ENCODE measurements around the gene PARVA. TPM values are rescaled to one million over a fixed set of nuclear protein-coding genes. Genes with fewer than 3 reads are reported as not detected.

PARVA gene
- total RNA-seq, 3 donors from 2014 or later: 55.7 to 191 (median 57.1) TPM

DNA sequence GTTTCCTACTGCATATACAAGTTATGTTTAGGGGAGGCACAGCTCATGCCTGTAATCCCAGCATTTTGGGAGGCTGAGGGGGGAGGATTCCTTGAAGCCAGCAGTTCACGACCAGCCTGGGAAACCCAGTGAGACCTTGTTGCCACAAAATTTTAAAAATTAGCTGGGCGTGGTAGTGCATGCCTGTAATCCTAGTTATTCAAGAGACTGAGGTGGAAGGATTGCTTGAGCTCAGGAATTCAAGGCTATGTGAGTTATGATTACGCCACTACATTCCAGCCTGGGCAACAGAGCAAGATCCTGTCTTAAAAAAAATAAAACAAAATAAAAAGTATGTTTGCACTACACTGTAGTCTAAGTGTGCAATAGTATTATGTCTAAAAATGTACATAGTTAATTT is 188.0 kb downstream of the PARVA start:
- DNase-seq (no peak), ATAC-seq (no peak)
- H3K4me1 ChIP-seq (ENCODE audit: low read depth): no peaks in the 10 kb centered on the region
- TF ChIP-seq, protein P1, sequence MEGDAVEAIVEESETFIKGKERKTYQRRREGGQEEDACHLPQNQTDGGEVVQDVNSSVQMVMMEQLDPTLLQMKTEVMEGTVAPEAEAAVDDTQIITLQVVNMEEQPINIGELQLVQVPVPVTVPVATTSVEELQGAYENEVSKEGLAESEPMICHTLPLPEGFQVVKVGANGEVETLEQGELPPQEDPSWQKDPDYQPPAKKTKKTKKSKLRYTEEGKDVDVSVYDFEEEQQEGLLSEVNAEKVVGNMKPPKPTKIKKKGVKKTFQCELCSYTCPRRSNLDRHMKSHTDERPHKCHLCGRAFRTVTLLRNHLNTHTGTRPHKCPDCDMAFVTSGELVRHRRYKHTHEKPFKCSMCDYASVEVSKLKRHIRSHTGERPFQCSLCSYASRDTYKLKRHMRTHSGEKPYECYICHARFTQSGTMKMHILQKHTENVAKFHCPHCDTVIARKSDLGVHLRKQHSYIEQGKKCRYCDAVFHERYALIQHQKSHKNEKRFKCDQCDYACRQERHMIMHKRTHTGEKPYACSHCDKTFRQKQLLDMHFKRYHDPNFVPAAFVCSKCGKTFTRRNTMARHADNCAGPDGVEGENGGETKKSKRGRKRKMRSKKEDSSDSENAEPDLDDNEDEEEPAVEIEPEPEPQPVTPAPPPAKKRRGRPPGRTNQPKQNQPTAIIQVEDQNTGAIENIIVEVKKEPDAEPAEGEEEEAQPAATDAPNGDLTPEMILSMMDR (IDR thresholded peaks at IDR 0.05): no peak
- no peak overlapping the region for H3K4me3 ChIP-seq
- intact Hi-C loops (cut with DNase I, micrococcal nuclease): no loop called here
- H3K36me3 ChIP-seq (ENCODE audit: low read depth): no peaks in the 10 kb centered on the region
- H3K9me3 ChIP-seq: no peaks in the 10 kb centered on the region

GRCh38 chr11:12567746-12568460 is 190.5 kb downstream of the PARVA start:
- ATAC-seq (no peak), DNase-seq (no peak)
- no peaks in the 10 kb centered on the region for H3K9me3 ChIP-seq
- TF ChIP-seq, protein P1 (IDR thresholded peaks at IDR 0.05): no peak
- H3K4me1 ChIP-seq (ENCODE audit: low read depth): no peaks in the 10 kb centered on the region
- H3K36me3 ChIP-seq (ENCODE audit: low read depth): no peaks in the 10 kb centered on the region
- intact Hi-C loops (cut with DNase I, micrococcal nuclease): no loop called here
- no peak overlapping the region for H3K4me3 ChIP-seq

DNA sequence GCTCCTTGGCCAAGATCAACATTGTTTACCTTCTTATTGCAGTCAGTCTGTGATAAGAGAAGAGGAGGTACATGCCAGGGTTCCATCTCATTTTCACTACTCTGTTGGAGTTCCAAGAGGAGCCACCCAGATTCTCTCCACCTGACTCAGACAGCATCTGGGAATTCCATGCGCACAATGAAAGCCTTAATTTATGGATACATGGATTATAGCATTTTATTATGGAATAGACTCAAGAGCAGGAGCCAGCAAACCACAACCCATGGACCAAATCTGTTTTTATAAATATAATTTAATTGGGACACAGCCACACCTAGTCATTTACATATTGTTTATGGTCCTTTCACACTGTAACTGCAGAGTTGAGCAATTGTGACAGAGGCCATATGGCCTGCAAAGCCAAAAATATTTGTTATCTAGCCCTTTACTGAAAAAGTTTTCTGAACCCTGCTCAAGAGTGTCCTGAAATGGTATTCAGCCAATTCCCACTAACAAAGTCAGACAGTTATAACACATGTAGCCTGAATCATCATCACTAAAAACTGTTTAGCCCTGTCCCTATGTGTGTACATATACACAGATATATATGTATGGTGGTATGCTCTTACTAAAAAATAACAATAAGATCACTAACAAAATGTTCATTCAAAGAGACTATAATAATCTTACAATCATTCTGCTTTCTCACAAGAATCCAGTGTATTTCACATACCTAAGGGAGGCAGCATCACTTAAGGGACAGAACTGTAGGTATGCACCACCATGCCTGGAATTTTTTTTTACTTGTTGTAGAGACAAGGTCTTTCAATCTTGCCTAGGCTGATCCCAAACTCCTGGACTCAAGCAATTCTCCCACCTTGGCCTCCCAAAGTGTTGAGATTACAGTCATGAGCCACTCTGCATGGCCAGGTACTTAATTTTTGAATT is 192.4 kb downstream of the PARVA start:
- no peak for ATAC-seq
- TF ChIP-seq, protein P1 (IDR thresholded peaks at IDR 0.05): no peak
- no peak for DNase-seq
- intact Hi-C loops (cut with DNase I, micrococcal nuclease): no loop called here
- Histone ChIP-seq H3K9me3 (no peaks in the 10 kb centered on the region), H3K4me1 (ENCODE audit: low read depth) (no peaks in the 10 kb centered on the region), H3K36me3 (ENCODE audit: low read depth) (no peaks in the 10 kb centered on the region), H3K4me3 (no peak overlapping the region)

GRCh38 chr11:12573707-12574485 is 196.5 kb downstream of the PARVA start:
- TF ChIP-seq, protein P1 (IDR thresholded peaks at IDR 0.05): no peak
- Histone ChIP-seq H3K4me1 (ENCODE audit: low read depth) (no peaks in the 10 kb centered on the region), H3K36me3 (ENCODE audit: low read depth) (no peaks in the 10 kb centered on the region), H3K9me3 (no peaks in the 10 kb centered on the region), H3K4me3 (no peak overlapping the region)
- intact Hi-C loops (cut with DNase I, micrococcal nuclease): no loop called here
- DNase-seq (no peak), ATAC-seq (no peak)
